ENCODE measurements around the gene ARHGEF16.

ARHGEF16 gene

GRCh38 chr1:3451994-3452865, 2.2 kb upstream of the ARHGEF16 start:
- peaks cover 18% of the 10 kb centered on the region for H3K4me1 ChIP-seq (ENCODE audit: control insufficient read depth, insufficient read depth, low read length)
- no peak overlapping the region for H3K9ac ChIP-seq (ENCODE audit: low read depth, low read length)
- no peaks in the 10 kb centered on the region for H3K36me3 ChIP-seq (ENCODE audit: control insufficient read depth, insufficient read depth, low read length)
- no peaks in the 10 kb centered on the region for H3K9me3 ChIP-seq (ENCODE audit: control insufficient read depth, insufficient read depth, low read length)
- H3K27me3 ChIP-seq (ENCODE audit: control insufficient read depth, insufficient read depth, low read length): no peaks in the 10 kb centered on the region
- no peak overlapping the region for H3K4me3 ChIP-seq (ENCODE audit: low read depth, low read length)
- H3K27ac ChIP-seq (ENCODE audit: low read depth, low read length): no peak overlapping the region

- no peaks in the 10 kb centered on the region for H3K36me3 ChIP-seq (ENCODE audit: control insufficient read depth, insufficient read depth, low read length)
- H3K4me1 ChIP-seq (ENCODE audit: control insufficient read depth, insufficient read depth, low read length): peaks cover 18% of the 10 kb centered on the region
- no peaks in the 10 kb centered on the region for H3K9me3 ChIP-seq (ENCODE audit: control insufficient read depth, insufficient read depth, low read length)
- no peak overlapping the region for H3K9ac ChIP-seq (ENCODE audit: low read depth, low read length)
- H3K4me3 ChIP-seq (ENCODE audit: low read depth, low read length): no peak overlapping the region
- H3K27ac ChIP-seq (ENCODE audit: low read depth, low read length): no peak overlapping the region
- no peaks in the 10 kb centered on the region for H3K27me3 ChIP-seq (ENCODE audit: control insufficient read depth, insufficient read depth, low read length)
These were observed 1.6 kb upstream of the ARHGEF16 start for GRCh38 chr1:3452866-3453175.

DNA sequence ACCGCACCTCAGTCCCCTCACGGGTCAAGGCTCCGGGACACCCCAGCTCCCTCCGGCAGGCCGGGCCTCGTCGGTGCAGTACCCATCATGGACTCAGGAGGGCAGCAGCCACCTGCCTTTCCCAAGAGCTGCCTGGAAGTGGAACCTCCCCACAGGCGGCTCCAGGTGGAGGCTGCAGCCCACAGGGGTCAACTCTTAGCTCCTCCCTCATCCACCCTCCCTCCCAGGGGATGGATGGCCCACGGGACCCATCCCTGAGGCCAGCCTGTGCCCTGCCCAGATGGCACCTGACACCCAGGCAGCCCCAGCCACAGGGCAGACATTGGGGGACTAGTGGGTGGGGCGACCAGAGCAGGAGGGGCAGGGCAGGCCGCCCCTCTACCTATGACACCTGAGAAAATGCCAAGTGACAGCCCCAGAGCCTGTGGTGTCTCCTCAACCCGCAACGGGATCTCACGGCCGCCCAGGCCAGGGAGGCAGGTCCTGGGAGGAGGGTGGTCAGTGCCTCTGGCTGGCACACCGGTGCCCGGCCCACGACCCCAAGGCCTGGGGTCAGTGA, 1.2 kb upstream of the ARHGEF16 start:
- H3K27me3 ChIP-seq (ENCODE audit: control insufficient read depth, insufficient read depth, low read length): no peaks in the 10 kb centered on the region
- H3K4me3 ChIP-seq (ENCODE audit: low read depth, low read length): no peak overlapping the region
- no peak overlapping the region for H3K9ac ChIP-seq (ENCODE audit: low read depth, low read length)
- peak overlapping the region; percentile 99 for H3K27ac ChIP-seq (ENCODE audit: low read depth, low read length)
- H3K9me3 ChIP-seq (ENCODE audit: control insufficient read depth, insufficient read depth, low read length): no peaks in the 10 kb centered on the region
- peaks cover 3% of the 10 kb centered on the region; the same call in 1 of the 2 replicates for H3K36me3 ChIP-seq (ENCODE audit: control insufficient read depth, insufficient read depth, low read length)
- H3K4me1 ChIP-seq (ENCODE audit: control insufficient read depth, insufficient read depth, low read length): peaks cover 18% of the 10 kb centered on the region

- peaks cover 18% of the 10 kb centered on the region for H3K4me1 ChIP-seq (ENCODE audit: control insufficient read depth, insufficient read depth, low read length)
- H3K27me3 ChIP-seq (ENCODE audit: control insufficient read depth, insufficient read depth, low read length): no peaks in the 10 kb centered on the region
- peak overlapping the region; percentile 99 for H3K27ac ChIP-seq (ENCODE audit: low read depth, low read length)
- no peaks in the 10 kb centered on the region for H3K9me3 ChIP-seq (ENCODE audit: control insufficient read depth, insufficient read depth, low read length)
- peak overlapping the region; percentile 78 for H3K4me3 ChIP-seq (ENCODE audit: low read depth, low read length)
- H3K9ac ChIP-seq (ENCODE audit: low read depth, low read length): peak overlapping the region; percentile 72
- H3K36me3 ChIP-seq (ENCODE audit: control insufficient read depth, insufficient read depth, low read length): peaks cover 12% of the 10 kb centered on the region
These were observed 550 bp downstream of the ARHGEF16 start for GRCh38 chr1:3454811-3455618.

- Histone ChIP-seq H3K4me1 (ENCODE audit: control insufficient read depth, insufficient read depth, low read length) (peaks cover 18% of the 10 kb centered on the region), H3K27ac (ENCODE audit: low read depth, low read length) (peak overlapping the region; percentile 99), H3K36me3 (ENCODE audit: control insufficient read depth, insufficient read depth, low read length) (peaks cover 12% of the 10 kb centered on the region), H3K4me3 (ENCODE audit: low read depth, low read length) (peak overlapping the region; percentile 78), H3K9me3 (ENCODE audit: control insufficient read depth, insufficient read depth, low read length) (no peaks in the 10 kb centered on the region), H3K9ac (ENCODE audit: low read depth, low read length) (peak overlapping the region; percentile 71; the same call in 1 of the 2 replicates), H3K27me3 (ENCODE audit: control insufficient read depth, insufficient read depth, low read length) (no peaks in the 10 kb centered on the region)
These were observed 1.4 kb downstream of the ARHGEF16 start for GRCh38 chr1:3455670-3456448.

- H3K27ac ChIP-seq (ENCODE audit: low read depth, low read length): no peak overlapping the region
These were observed 2.0 kb downstream of the ARHGEF16 start for GRCh38 chr1:3456449-3456963.

DNA sequence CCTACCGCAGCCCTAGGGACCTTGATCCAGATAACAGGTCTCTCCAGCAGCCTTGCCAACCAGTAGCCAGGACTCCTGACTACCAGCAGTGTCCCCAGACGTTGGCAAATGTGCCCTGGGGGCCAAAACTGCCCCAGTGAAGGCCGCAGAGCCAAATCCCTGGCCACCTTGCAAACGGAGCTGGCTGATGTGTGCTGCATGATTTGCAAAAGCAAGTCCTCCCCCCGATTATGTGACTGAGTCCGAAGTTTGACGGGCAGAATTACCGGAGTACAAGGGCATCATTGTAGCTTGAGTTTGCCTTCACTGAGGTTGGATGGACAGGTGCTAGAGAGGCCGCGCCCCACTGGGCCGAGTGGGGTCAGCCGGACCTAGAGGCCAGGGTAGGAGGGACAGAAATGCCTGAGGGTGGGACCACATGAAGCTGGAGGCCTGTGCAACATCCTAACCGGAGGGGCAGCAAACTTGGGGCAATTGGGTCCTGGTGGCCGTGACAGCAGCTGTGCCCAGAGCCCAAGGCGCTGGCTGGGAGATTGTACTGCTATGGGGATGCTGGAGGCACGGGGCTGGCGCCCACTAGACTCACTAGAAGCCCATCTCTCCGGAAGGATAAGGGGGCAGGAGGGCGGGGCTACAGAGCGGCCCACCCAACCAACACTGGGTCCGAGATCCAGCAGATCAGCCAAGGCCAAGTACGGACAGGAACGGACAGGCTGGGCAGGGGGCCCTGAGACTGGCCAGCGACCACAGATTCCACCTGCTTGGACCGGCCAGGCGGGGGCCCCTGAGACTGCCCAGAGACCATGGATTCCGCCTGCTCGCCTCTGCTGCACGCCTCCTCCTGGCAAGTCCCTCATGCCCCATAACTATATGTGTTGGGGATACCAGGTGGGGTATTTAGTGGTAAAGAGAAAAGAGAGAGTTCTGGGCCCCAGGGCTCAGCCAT, 2.8 kb downstream of the ARHGEF16 start:
- Histone ChIP-seq H3K36me3 (ENCODE audit: control insufficient read depth, insufficient read depth, low read length) (peaks cover 12% of the 10 kb centered on the region), H3K27ac (ENCODE audit: low read depth, low read length) (no peak overlapping the region), H3K27me3 (ENCODE audit: control insufficient read depth, insufficient read depth, low read length) (no peaks in the 10 kb centered on the region), H3K4me3 (ENCODE audit: low read depth, low read length) (no peak overlapping the region), H3K4me1 (ENCODE audit: control insufficient read depth, insufficient read depth, low read length) (peaks cover 18% of the 10 kb centered on the region), H3K9me3 (ENCODE audit: control insufficient read depth, insufficient read depth, low read length) (no peaks in the 10 kb centered on the region), H3K9ac (ENCODE audit: low read depth, low read length) (no peak overlapping the region)

More at GRCh38 chr1:3456449-3456963, 2.0 kb downstream of the ARHGEF16 start:
- H3K4me3 ChIP-seq (ENCODE audit: low read depth, low read length): no peak overlapping the region
- peaks cover 18% of the 10 kb centered on the region for H3K4me1 ChIP-seq (ENCODE audit: control insufficient read depth, insufficient read depth, low read length)
- peaks cover 12% of the 10 kb centered on the region for H3K36me3 ChIP-seq (ENCODE audit: control insufficient read depth, insufficient read depth, low read length)
- no peak overlapping the region for H3K9ac ChIP-seq (ENCODE audit: low read depth, low read length)
- no peaks in the 10 kb centered on the region for H3K9me3 ChIP-seq (ENCODE audit: control insufficient read depth, insufficient read depth, low read length)
- H3K27me3 ChIP-seq (ENCODE audit: control insufficient read depth, insufficient read depth, low read length): no peaks in the 10 kb centered on the region

DNA sequence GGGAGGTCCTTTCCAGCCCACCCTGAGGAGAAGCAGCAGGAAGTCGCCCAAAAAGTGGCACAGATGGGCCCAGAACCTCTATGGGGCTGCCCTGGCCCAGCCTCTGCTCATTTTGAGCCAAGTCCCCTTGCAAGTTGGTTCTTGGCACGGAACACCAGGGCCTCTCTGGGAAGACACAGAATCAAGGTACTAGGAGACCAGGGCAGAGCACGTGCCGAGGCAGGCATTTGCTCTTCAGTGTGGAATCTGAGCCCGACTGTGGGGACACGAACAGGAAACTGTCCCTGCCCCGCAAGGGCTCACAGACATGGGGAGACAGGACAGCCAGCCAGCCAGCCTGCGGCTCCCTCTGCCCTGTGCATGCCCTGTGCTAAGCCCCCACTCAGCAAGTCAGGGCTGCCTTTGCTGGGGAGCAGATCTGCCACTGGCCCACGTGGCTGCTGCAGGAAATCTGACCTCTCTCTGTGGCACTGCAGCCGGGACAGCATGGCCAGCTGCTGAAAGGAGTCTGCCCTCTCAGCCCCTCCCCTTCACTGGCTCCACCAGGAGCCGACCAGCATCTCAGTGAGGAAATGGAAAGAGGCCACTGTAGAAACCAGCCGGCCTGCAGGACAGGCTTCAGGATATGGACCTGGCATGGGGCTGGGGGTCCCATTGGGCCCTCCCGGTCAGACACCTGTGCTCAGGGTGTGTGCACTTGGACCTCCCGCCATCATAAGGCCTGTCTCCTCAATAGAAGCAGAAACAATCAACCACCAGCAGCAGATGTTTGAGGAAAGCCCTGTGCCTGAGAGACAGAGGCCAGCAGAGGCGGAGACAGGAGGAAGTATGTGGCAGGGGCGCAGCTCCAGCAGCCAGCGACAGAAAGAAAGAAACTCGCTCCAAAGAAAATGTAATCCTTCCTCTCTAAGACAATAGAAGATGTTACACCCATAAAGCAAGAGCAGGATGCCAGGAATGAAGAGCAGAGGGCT, 3.7 kb downstream of the ARHGEF16 start:
- no peaks in the 10 kb centered on the region for H3K9me3 ChIP-seq (ENCODE audit: control insufficient read depth, insufficient read depth, low read length)
- no peaks in the 10 kb centered on the region for H3K27me3 ChIP-seq (ENCODE audit: control insufficient read depth, insufficient read depth, low read length)
- H3K27ac ChIP-seq (ENCODE audit: low read depth, low read length): no peak overlapping the region
- H3K9ac ChIP-seq (ENCODE audit: low read depth, low read length): no peak overlapping the region
- peaks cover 12% of the 10 kb centered on the region for H3K36me3 ChIP-seq (ENCODE audit: control insufficient read depth, insufficient read depth, low read length)
- H3K4me3 ChIP-seq (ENCODE audit: low read depth, low read length): no peak overlapping the region
- peaks cover 18% of the 10 kb centered on the region for H3K4me1 ChIP-seq (ENCODE audit: control insufficient read depth, insufficient read depth, low read length)

Measured in HUES48 (cell line).